ENCODE measurements around the gene MOB2.

MOB2 gene

GRCh38 chr11:1518301-1518700 lies 31.7 kb upstream of the MOB2 start:
- TF ChIP-seq, protein P1, sequence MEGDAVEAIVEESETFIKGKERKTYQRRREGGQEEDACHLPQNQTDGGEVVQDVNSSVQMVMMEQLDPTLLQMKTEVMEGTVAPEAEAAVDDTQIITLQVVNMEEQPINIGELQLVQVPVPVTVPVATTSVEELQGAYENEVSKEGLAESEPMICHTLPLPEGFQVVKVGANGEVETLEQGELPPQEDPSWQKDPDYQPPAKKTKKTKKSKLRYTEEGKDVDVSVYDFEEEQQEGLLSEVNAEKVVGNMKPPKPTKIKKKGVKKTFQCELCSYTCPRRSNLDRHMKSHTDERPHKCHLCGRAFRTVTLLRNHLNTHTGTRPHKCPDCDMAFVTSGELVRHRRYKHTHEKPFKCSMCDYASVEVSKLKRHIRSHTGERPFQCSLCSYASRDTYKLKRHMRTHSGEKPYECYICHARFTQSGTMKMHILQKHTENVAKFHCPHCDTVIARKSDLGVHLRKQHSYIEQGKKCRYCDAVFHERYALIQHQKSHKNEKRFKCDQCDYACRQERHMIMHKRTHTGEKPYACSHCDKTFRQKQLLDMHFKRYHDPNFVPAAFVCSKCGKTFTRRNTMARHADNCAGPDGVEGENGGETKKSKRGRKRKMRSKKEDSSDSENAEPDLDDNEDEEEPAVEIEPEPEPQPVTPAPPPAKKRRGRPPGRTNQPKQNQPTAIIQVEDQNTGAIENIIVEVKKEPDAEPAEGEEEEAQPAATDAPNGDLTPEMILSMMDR (IDR thresholded peaks at IDR 0.05; ENCODE audit: insufficient read depth, missing control alignments): no peak
- FAIRE-seq: no peak
- DNase-seq (ENCODE audit: insufficient read length, low spot score): no peak

DNA sequence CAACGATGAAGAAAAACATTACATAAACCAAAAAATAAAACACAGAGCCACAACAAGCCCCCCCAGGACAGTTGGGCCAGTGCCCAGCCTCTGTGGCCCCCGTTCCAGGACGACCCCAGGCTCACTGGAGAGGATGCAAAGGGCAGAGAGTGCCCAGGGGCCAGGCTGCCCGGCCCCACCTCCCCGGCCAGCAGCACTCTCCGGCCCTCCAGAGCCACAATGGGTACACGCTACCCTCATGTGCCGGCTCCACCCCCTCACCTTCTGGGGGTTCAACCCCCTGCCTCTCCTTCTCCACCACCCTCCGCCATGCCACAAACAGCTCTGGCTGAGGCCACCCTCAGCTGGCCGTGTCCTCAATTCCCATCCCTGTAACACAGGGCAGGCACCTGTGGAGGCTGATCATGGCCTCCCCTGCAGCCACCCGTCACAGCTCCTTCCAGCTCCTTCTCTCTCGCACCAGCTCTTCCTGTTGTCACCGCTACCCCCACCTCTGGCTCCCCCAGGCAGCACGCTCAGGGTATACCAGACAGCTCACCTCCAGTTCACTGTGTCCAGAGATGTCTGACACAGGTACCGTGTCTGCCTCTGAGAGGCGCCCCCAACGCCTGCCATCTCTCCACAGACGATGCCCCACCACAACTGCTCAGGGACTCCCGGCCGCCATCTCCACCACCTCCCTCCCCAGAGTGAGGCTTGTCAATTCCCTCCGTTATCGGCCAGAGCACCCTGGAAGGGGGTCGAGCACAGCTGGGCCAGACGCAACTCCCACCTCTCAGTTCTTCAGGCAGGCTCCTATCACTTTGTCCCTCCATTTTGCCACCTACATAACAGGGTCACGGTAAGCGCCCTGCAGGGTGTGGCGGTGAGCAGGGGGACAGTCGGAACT lies 30.8 kb upstream of the MOB2 start:
- TF ChIP-seq, protein P1 (IDR thresholded peaks at IDR 0.05; ENCODE audit: insufficient read depth, missing control alignments): no peak
- FAIRE-seq: no peak
- no peak for DNase-seq (ENCODE audit: insufficient read length, low spot score)

DNA sequence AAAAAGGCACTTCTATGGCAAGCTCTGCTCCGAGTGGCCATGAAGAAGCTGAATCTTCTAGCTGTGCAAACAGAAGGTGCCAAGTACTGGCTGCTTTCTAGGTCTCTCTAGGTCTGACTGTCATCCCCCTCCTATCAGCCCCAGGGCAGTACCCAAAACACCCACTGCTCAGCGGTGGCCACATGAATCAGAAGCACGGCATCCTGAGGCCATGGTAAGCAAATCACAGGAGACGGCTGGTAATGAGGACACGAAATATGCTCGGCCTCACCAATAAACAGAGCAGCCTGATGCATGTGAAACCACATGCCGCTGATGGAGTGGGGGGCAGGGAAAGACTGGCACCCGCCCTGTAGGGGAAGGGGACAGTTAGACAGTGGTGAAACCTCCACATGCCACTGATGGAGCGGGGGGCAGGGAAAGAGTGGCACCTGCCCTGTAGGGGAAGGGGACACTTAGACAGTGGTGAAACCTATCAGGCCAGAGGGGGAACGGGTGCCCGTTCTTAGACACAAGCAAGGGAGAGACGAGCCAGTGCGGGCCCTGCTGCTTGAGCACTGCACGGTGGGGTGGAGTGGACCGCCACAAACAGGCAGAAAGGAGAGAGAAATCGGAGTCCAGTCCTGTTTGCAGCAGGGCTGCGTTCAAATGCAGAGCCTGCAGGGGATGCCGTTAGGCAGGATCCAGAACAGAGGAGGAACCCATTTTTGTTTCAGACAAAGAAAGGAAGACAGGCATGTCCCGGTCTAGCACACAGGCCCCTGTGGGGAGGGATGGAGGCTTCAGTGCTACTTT lies 29.9 kb upstream of the MOB2 start:
- FAIRE-seq (no peak), DNase-seq (ENCODE audit: insufficient read length, low spot score) (no peak)

GRCh38 chr11:1515082-1516060 lies 28.8 kb upstream of the MOB2 start:
- FAIRE-seq: no peak
- DNase-seq (ENCODE audit: insufficient read length, low spot score): peak; percentile 80
- TF ChIP-seq, protein P1 (IDR thresholded peaks at IDR 0.05; ENCODE audit: insufficient read depth, missing control alignments): peak; percentile 73

More for the DNA sequence above, 29.9 kb upstream of the MOB2 start:
- TF ChIP-seq, protein P1 (IDR thresholded peaks at IDR 0.05; ENCODE audit: insufficient read depth, missing control alignments): no peak

DNA sequence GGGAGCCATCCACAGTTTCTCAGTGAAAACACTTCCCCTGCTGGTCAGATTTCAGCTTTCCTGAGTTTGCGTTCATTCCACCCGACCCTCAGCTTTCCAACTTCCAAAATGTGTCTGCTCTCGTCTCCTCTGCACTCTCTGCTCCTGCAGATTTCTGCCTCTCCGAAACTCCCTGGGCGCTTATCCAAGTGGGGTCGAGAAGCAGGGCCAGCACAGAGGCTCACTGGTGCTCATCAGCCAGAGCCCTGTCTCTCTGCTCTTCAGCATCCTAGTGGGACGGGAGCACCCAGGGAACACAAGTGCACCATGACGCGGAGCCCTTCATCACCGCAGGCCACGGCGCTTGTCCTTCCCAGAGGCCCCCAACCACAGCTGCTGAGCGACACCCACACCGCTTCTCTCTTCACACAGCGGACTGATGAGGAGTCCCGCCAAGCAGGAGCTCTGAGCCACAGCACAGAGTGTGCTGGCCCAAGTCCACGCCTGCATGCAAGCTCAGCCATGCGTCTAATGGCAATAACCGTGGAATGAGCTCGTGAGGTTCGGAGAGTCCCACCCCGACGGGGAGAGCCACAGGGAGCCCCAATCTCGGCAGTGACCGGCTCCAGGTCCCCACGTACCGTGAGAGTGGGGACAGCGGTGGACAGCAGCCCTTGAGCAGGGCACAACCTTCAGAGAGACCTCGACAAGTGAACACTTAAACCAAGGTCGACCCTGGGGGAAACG lies 27.9 kb upstream of the MOB2 start:
- FAIRE-seq (no peak), DNase-seq (ENCODE audit: insufficient read length, low spot score) (no peak)
- TF ChIP-seq, protein P1 (IDR thresholded peaks at IDR 0.05; ENCODE audit: insufficient read depth, missing control alignments): no peak
